ENCODE data around the gene FHIT. TPM values are rescaled to one million over a fixed set of nuclear protein-coding genes. Genes with fewer than 3 reads are reported as not detected.

The FHIT gene
- total RNA-seq, 1 experiment from 2014 or later, result 3.6 TPM

DNA sequence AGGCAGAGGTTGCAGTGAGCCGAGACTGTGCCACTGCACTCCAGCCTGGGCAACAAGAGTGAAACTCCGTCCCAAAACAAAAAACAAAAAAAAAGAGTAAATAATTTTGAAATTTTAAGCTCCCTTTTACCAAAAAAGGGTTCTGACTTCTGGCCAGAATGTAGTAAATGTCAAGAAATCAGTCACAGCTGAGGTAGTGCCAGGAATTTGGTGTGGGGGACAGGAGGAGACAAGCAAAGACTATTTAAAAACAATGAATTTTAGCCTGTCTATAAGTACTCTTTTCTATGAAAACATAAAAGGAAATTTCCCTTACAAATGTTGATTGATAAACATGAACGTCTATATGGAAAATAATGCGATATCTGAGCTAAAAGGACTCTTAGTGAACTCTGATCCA is 363.7 kb downstream of the FHIT start:
- no peak overlapping the region for H3K27ac ChIP-seq (ENCODE audit: low read length)
- no peak for TF ChIP-seq EZH2 (IDR thresholded peaks at IDR 0.05; ENCODE audit: low read length, unreplicated experiment)
- no peak for TF ChIP-seq EZH2phosphoT487 (IDR thresholded peaks at IDR 0.05; ENCODE audit: borderline replicate concordance, low read length)
- TF ChIP-seq, protein P1, sequence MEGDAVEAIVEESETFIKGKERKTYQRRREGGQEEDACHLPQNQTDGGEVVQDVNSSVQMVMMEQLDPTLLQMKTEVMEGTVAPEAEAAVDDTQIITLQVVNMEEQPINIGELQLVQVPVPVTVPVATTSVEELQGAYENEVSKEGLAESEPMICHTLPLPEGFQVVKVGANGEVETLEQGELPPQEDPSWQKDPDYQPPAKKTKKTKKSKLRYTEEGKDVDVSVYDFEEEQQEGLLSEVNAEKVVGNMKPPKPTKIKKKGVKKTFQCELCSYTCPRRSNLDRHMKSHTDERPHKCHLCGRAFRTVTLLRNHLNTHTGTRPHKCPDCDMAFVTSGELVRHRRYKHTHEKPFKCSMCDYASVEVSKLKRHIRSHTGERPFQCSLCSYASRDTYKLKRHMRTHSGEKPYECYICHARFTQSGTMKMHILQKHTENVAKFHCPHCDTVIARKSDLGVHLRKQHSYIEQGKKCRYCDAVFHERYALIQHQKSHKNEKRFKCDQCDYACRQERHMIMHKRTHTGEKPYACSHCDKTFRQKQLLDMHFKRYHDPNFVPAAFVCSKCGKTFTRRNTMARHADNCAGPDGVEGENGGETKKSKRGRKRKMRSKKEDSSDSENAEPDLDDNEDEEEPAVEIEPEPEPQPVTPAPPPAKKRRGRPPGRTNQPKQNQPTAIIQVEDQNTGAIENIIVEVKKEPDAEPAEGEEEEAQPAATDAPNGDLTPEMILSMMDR (conservative IDR thresholded peaks at IDR 0.05; ENCODE audit: low read depth, low read length), result no peak
- no peaks in the 10 kb centered on the region for H3K36me3 ChIP-seq (ENCODE audit: low read depth, low read length)
- no peaks in the 10 kb centered on the region for H3K9me3 ChIP-seq (ENCODE audit: low read length)
- no peak overlapping the region for H3K9ac ChIP-seq (ENCODE audit: low read length)
- no peak overlapping the region for H3K4me2 ChIP-seq (ENCODE audit: low read length)
- DNase-seq (no peak), ATAC-seq (no peak)
- no peaks in the 10 kb centered on the region for H3K27me3 ChIP-seq (ENCODE audit: low read length)
- CTCF ChIA-PET, result no interaction called here
- peaks cover 19% of the 10 kb centered on the region for H3K4me1 ChIP-seq (ENCODE audit: insufficient read depth, low read length)
- no peaks in the 10 kb centered on the region for H3K79me2 ChIP-seq (ENCODE audit: low read length)
- H3F3A ChIP-seq (ENCODE audit: low read length, unreplicated experiment), result no peaks in the 10 kb centered on the region
- H2AFZ ChIP-seq (ENCODE audit: low read length), result no peak overlapping the region
- H4K20me1 ChIP-seq (ENCODE audit: low read length), result no peaks in the 10 kb centered on the region
- intact Hi-C loops (cut with micrococcal nuclease), result no loop called here
- BruUV-seq (replicated peaks), result no TSS peak
- no peak overlapping the region for H3K4me3 ChIP-seq (ENCODE audit: low read length)
- POLR2A ChIA-PET (ENCODE audit: unreplicated experiment), result no interaction called here
- H3K9me2 ChIP-seq (replicated peaks; ENCODE audit: low read length), result no peaks in the 10 kb centered on the region; the same call in 1 of the 2 replicates

DNA sequence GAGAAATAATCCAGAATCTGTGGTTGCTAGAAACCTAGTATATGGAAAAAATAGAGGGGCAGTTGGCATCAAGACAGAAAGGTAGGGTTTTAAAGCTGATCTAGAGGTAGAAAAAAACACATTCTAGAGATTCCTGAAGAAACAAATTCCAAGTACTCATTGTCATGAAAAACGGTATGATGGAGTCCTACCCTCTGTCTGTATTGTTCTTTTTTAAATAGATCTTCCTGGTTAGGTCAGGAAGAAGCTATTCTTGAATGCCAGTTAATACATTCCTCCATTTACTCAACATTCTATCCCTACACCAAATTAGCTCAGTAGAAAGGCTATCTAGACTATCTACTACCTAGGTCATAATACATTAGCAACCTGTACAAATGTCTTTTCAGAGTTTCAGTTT is 364.7 kb downstream of the FHIT start:
- H3K9me2 ChIP-seq (replicated peaks; ENCODE audit: low read length), result no peaks in the 10 kb centered on the region; the same call in 1 of the 2 replicates
- TF ChIP-seq EZH2phosphoT487 (IDR thresholded peaks at IDR 0.05; ENCODE audit: borderline replicate concordance, low read length), result no peak
- TF ChIP-seq, protein P1 (conservative IDR thresholded peaks at IDR 0.05; ENCODE audit: low read depth, low read length), result no peak
- no peak for TF ChIP-seq EZH2 (IDR thresholded peaks at IDR 0.05; ENCODE audit: low read length, unreplicated experiment)
- intact Hi-C loops (cut with micrococcal nuclease), result no loop called here
- H3K9ac ChIP-seq (ENCODE audit: low read length), result no peak overlapping the region
- no peak for DNase-seq
- H3K4me3 ChIP-seq (ENCODE audit: low read length), result no peak overlapping the region
- no peaks in the 10 kb centered on the region for H4K20me1 ChIP-seq (ENCODE audit: low read length)
- ATAC-seq, result no peak
- CTCF ChIA-PET, result no interaction called here
- H3K4me2 ChIP-seq (ENCODE audit: low read length), result no peak overlapping the region
- H3K27me3 ChIP-seq (ENCODE audit: low read length), result no peaks in the 10 kb centered on the region
- no peaks in the 10 kb centered on the region for H3F3A ChIP-seq (ENCODE audit: low read length, unreplicated experiment)
- H2AFZ ChIP-seq (ENCODE audit: low read length), result no peak overlapping the region
- H3K36me3 ChIP-seq (ENCODE audit: low read depth, low read length), result no peaks in the 10 kb centered on the region
- H3K9me3 ChIP-seq (ENCODE audit: low read length), result no peaks in the 10 kb centered on the region
- H3K27ac ChIP-seq (ENCODE audit: low read length), result no peak overlapping the region
- no TSS peak for BruUV-seq (replicated peaks)
- peaks cover 19% of the 10 kb centered on the region for H3K4me1 ChIP-seq (ENCODE audit: insufficient read depth, low read length)
- no peaks in the 10 kb centered on the region for H3K79me2 ChIP-seq (ENCODE audit: low read length)
- POLR2A ChIA-PET (ENCODE audit: unreplicated experiment), result no interaction called here

DNA sequence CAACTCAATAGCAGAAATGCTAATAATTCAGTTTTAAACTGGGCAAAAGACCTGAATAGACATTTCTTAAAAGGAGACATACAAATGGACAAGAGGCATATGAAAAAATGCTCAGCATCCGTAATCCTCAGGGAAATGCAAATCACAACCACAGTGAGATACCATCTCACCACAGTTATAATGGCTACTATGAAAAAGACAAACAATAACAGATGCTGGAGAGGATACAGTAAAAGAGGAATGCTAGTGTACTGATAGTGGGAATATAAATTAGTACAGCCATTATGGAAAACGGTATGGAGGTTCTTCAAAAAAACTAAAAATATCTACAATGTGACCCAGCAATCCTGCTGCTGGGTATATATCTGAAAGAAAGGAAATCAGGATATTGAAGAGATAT is 367.2 kb downstream of the FHIT start:
- CTCF ChIA-PET, result no interaction called here
- no peak overlapping the region for H3K4me2 ChIP-seq (ENCODE audit: low read length)
- no peaks in the 10 kb centered on the region; the same call in 1 of the 2 replicates for H3K9me3 ChIP-seq (ENCODE audit: low read length)
- TF ChIP-seq EZH2phosphoT487 (IDR thresholded peaks at IDR 0.05; ENCODE audit: borderline replicate concordance, low read length) (no peak), EZH2 (IDR thresholded peaks at IDR 0.05; ENCODE audit: low read length, unreplicated experiment) (no peak)
- TF ChIP-seq, protein P1 (conservative IDR thresholded peaks at IDR 0.05; ENCODE audit: low read depth, low read length), result no peak
- no peaks in the 10 kb centered on the region for H3F3A ChIP-seq (ENCODE audit: low read length, unreplicated experiment)
- ATAC-seq (no peak), DNase-seq (no peak)
- H3K4me3 ChIP-seq (ENCODE audit: low read length), result no peak overlapping the region
- POLR2A ChIA-PET (ENCODE audit: unreplicated experiment), result no interaction called here
- no TSS peak for BruUV-seq (replicated peaks)
- no peaks in the 10 kb centered on the region for H3K79me2 ChIP-seq (ENCODE audit: low read length)
- H3K27me3 ChIP-seq (ENCODE audit: low read length), result no peaks in the 10 kb centered on the region
- no peak overlapping the region for H3K27ac ChIP-seq (ENCODE audit: low read length)
- H3K36me3 ChIP-seq (ENCODE audit: low read depth, low read length), result no peaks in the 10 kb centered on the region
- H3K4me1 ChIP-seq (ENCODE audit: insufficient read depth, low read length), result peaks cover under 1% of the 10 kb centered on the region; the same call in 1 of the 2 replicates
- H3K9ac ChIP-seq (ENCODE audit: low read length), result no peak overlapping the region
- no peaks in the 10 kb centered on the region; the same call in none of the 2 replicates for H3K9me2 ChIP-seq (replicated peaks; ENCODE audit: low read length)
- intact Hi-C loops (cut with micrococcal nuclease), result no loop called here
- no peaks in the 10 kb centered on the region for H4K20me1 ChIP-seq (ENCODE audit: low read length)
- H2AFZ ChIP-seq (ENCODE audit: low read length), result no peak overlapping the region

Data from PC-3 (cell line).